Measurements from ENCODE around the gene TTC6.

The TTC6 gene

DNA sequence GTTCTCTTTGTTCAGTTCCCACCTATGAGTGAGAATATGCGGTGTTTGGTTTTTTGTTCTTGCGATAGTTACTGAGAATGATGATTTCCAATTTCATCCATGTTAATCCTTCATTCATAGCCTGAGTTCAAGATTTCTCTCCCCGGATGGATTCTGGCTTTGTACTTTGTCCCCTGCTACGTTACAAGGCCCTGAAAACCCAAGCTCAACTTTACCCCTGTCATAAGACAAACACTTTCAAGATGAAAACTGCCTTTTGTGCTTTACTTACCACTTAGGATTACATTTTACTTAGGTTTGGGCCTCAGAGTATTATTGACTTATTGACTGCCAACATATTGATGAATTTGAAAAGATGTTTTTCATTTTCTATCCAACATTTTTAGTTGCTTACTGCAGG, 36.7 kb upstream of the TTC6 start:
- no peak overlapping the region for H3K4me3 ChIP-seq (ENCODE audit: low read depth, low read length)
- no peak for DNase-seq (ENCODE audit: low read depth)
- TF ChIP-seq, protein P1, sequence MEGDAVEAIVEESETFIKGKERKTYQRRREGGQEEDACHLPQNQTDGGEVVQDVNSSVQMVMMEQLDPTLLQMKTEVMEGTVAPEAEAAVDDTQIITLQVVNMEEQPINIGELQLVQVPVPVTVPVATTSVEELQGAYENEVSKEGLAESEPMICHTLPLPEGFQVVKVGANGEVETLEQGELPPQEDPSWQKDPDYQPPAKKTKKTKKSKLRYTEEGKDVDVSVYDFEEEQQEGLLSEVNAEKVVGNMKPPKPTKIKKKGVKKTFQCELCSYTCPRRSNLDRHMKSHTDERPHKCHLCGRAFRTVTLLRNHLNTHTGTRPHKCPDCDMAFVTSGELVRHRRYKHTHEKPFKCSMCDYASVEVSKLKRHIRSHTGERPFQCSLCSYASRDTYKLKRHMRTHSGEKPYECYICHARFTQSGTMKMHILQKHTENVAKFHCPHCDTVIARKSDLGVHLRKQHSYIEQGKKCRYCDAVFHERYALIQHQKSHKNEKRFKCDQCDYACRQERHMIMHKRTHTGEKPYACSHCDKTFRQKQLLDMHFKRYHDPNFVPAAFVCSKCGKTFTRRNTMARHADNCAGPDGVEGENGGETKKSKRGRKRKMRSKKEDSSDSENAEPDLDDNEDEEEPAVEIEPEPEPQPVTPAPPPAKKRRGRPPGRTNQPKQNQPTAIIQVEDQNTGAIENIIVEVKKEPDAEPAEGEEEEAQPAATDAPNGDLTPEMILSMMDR (IDR thresholded peaks at IDR 0.05; ENCODE audit: control insufficient read depth, extremely low read depth, insufficient read depth), result no peak

DNA sequence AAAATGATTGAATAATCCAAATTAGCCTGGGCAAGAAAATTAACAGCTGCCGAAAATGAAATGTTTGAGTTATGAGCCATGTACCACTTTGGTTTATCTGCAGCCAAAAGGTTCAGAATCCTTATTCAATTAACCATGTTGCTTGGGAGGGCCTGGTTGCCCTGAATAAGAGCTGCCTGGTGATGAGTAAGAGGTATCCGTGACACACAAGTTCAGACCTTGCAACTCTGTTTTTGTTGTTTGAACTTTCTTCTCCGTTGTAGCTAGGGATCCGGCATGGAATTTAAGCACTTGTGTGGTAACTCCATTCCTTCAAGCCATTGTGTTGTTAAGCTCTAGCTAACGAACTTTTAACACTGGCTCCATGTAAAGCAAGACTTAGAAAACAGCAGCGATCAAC, 36.0 kb upstream of the TTC6 start:
- DNase-seq (ENCODE audit: low read depth), result no peak
- TF ChIP-seq, protein P1 (IDR thresholded peaks at IDR 0.05; ENCODE audit: control insufficient read depth, extremely low read depth, insufficient read depth), result no peak
- H3K4me3 ChIP-seq (ENCODE audit: low read depth, low read length), result no peak overlapping the region

DNA sequence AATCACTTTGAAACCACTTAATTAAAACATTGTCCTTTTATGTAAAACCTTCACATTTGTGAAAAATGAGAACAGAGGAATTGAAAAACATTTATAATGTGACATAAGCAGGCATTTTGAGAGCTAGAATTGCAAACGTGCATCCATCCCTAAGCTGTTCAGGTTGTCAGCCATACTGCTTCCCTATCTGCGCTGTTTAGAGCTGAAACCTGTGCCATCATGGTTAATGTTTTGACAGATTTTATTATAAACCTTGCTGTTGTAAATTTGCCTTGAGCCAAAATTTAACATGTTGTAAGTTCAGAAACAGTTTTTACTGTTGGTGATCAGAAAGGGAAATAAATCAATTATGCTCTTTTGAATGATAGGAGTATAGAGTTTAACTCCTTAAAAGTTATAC, 32.2 kb upstream of the TTC6 start:
- TF ChIP-seq, protein P1 (IDR thresholded peaks at IDR 0.05; ENCODE audit: control insufficient read depth, extremely low read depth, insufficient read depth), result no peak

DNA sequence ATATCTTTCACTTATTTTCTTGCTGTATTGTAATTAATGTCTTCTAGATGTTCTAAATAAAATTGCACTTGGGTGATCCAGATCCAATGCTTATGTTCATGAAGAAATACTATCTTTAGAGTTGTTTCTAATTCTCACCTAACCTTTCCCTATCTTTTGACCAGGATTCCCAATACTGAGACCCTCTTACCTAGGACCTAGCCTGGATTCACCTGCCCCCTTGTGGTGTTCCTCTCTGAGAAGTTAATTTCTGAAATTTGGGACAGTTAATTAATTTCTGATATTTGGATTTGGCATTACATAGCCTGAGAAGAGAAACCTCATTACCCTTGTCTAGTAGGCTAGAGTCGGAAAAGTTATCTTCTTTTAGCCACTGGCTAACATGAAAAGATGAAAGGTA, 29.9 kb upstream of the TTC6 start:
- 0 out of 2 replicates have a peak overlapping the region, but pooled peaks have one; percentile 13 for H3K4me3 ChIP-seq (ENCODE audit: low read depth, low read length)
- no peak for DNase-seq (ENCODE audit: low read depth)
- TF ChIP-seq, protein P1 (IDR thresholded peaks at IDR 0.05; ENCODE audit: control insufficient read depth, extremely low read depth, insufficient read depth), result peak; percentile 29; the same call in 1 of the 2 replicates

More for the DNA sequence above, 32.2 kb upstream of the TTC6 start:
- H3K4me3 ChIP-seq (ENCODE audit: low read depth, low read length), result no peak overlapping the region
- DNase-seq (ENCODE audit: low read depth), result no peak

DNA sequence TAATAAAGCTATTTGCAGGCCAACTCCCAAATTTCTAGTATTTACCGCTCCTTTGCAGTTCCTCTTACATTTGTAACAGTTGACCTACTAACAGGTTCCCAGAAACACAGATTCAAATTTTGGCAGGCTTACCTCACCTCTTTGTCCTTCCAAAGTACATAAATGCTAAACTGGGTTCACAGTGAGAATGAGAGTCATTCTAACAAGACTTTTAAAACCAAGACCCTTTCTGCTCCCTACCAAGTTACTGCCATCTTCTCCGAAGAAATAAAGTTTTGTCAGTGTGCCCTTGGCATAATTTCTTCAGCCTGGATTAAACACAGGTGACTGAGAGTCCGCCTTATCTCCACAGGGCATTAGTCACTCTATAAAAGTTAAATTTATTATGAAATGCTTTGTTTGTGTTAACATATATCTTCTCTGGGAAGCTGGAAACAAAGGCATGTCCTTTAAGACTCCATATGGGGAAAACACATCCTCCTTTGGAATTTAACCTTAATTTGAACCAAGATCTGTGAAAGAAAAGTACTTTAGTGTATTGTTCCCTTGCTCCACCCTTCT, 28.5 kb upstream of the TTC6 start:
- TF ChIP-seq, protein P1 (IDR thresholded peaks at IDR 0.05; ENCODE audit: control insufficient read depth, extremely low read depth, insufficient read depth), result no peak
- H3K4me3 ChIP-seq (ENCODE audit: low read depth, low read length), result no peak overlapping the region
- DNase-seq (ENCODE audit: low read depth), result peak; percentile 97

DNA sequence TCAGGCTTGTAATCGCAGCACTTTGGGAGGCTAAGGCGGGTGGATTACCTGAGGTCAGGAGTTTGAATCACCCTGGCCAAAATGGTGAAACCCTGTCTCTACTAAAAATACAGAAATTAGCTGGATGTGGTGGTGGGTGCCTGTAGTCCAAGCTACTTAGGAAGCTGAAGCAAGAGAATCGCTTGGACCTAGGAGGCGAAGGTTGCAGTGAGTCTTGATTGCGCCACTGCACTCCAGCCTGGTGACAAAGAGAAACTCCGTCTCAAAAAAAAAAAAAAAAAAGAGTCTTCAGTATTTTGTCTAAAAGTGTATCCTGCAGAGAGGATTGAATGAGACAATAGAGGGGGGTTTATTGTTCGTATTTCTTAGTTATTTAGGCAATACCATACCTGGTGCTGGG, 25.7 kb upstream of the TTC6 start:
- TF ChIP-seq, protein P1 (IDR thresholded peaks at IDR 0.05; ENCODE audit: control insufficient read depth, extremely low read depth, insufficient read depth), result no peak
- DNase-seq (ENCODE audit: low read depth), result no peak
- no peak overlapping the region for H3K4me3 ChIP-seq (ENCODE audit: low read depth, low read length)

DNA sequence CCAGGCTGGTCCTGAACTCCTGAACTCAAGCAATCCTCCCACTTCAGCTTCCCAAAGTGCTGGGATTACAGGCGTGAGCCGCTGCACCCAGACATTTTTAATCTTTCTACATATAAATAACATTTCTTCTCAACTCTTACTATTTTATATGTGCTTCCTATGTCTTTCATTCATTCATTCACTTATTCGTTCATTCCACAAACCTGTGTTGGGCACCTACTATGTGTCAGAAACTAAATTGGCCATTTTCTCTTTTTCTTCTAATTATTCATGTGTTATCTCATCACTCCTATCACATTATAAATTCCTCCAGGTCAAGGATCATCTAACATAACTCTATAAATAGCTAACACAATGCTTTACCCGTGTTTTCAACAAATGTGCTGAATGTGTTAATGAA, 24.0 kb upstream of the TTC6 start:
- TF ChIP-seq, protein P1 (IDR thresholded peaks at IDR 0.05; ENCODE audit: control insufficient read depth, extremely low read depth, insufficient read depth), result no peak
- no peak overlapping the region for H3K4me3 ChIP-seq (ENCODE audit: low read depth, low read length)
- no peak for DNase-seq (ENCODE audit: low read depth)
